CD4-positive, alpha-beta T cell (primary cell): ENCODE results near the gene RGS16. TPM values are rescaled to one million over a fixed set of nuclear protein-coding genes. Genes with fewer than 3 reads are reported as not detected.
A peak's percentile ranks its signal among the peaks of the same experiment; 100 is the strongest.
"Not testable (repeated sequence)": the region's sequence is repeated elsewhere in the genome, so short reads cannot be mapped to it uniquely, and the experiment has no call there.

Source experiments
- ATAC-seq: fragments of 200-7000 bp; cut with Tn5 transposase; one replicate; pipeline ENCODE4 v1.10.0; 2022; ENCODE audit warnings: mild to moderate bottlenecking; ENCODE audit not compliant: poor library complexity
- CTCF ChIA-PET: fragments of 350-600 bp; sonication (Branson Sonifier 250); formaldehyde crosslinking; loops from one replicate; lab custom pipeline; 2021; ENCODE audit warnings: antibody characterized with exemption, inconsistent platforms; lab: Charles Lee
- POLR2A ChIA-PET: fragments of 350-600 bp; sonication (Branson Sonifier 250); formaldehyde crosslinking; loops from one replicate; lab custom pipeline; 2021; ENCODE audit warnings: antibody characterized with exemption, inconsistent platforms; lab: Charles Lee
- DNase-seq, 14 experiments: peaks; one replicate each; pipeline ENCODE4 v3.0.0-alpha.2; 2013 to 2020; ENCODE audit warnings: mixed read lengths in 2 of 14
- H3K27ac ChIP-seq, 2 donors: one replicate each; pipeline versions ENCODE4 v1.5.1 to v1.7.0; 2013; ENCODE audit warnings: low read length in 2 of 2, low read depth in 1 of 2, mild to moderate bottlenecking in 1 of 2
- H3K27me3 ChIP-seq, 2 experiments: 1 replicate in 1 of 2; 2 replicates in 1 of 2; pipeline versions ENCODE4 v1.6.1 to v1.7.0; 2013; ENCODE audit warnings: low read length in 2 of 2, control low read depth in 1 of 2, mild to moderate bottlenecking in 1 of 2, moderate library complexity in 1 of 2; ENCODE audit not compliant: insufficient read depth in 2 of 2, control insufficient read depth in 1 of 2
- H3K36me3 ChIP-seq: one replicate; pipeline ENCODE4 v1.6.1; 2013; ENCODE audit warnings: low read length, control low read depth; ENCODE audit not compliant: insufficient read depth
- H3K4me1 ChIP-seq: one replicate; pipeline ENCODE4 v1.6.1; 2013; ENCODE audit warnings: low read length, control low read depth; ENCODE audit not compliant: insufficient read depth
- H3K4me3 ChIP-seq: one replicate; pipeline ENCODE4 v1.5.1; 2013; ENCODE audit warnings: mild to moderate bottlenecking, low read length, moderate library complexity
- H3K9me3 ChIP-seq, 2 experiments: 1 replicate in 1 of 2; 2 replicates in 1 of 2; pipeline versions ENCODE4 v1.6.1 to v1.7.0; 2013; ENCODE audit warnings: low read length in 2 of 2, mild to moderate bottlenecking in 2 of 2, control low read depth in 1 of 2, moderate library complexity in 1 of 2; ENCODE audit not compliant: control insufficient read depth in 1 of 2, insufficient read depth in 1 of 2
- H3K27ac Mint-ChIP-seq: one replicate; pipeline ENCODE4 v1.8.0; 2020; ENCODE audit warnings: mixed read lengths
- H3K27me3 Mint-ChIP-seq: one replicate; pipeline ENCODE4 v1.8.0; 2021; ENCODE audit warnings: mixed read lengths
- H3K36me3 Mint-ChIP-seq: one replicate; pipeline ENCODE4 v1.8.0; 2021; ENCODE audit warnings: low read depth, mixed read lengths
- H3K4me1 Mint-ChIP-seq: one replicate; pipeline ENCODE4 v1.8.0; 2021; ENCODE audit warnings: low read depth, mixed read lengths
- H3K4me3 Mint-ChIP-seq: one replicate; pipeline ENCODE4 v1.8.0; 2020; ENCODE audit warnings: mild to moderate bottlenecking, mixed read lengths
- H3K9me3 Mint-ChIP-seq: one replicate; pipeline ENCODE4 v1.8.0; 2020; ENCODE audit warnings: mixed read lengths
- CTCF ChIP-seq: fragments of 200-600 bp; IDR thresholded peaks from one replicate; pipeline ENCODE4 v1.8.0; 2022; ENCODE audit warnings: antibody characterized with exemption, mild to moderate bottlenecking
- intact Hi-C, 2 experiments: fragments of 100-400 bp; cut with DNase I in 1 of 2; cut with micrococcal nuclease in 1 of 2; formaldehyde crosslinking; loops; one replicate each; pipeline versions ENCODE4 v1.15.1 to v1.9.0; 2023 to 2025; cut with DNase I, micrococcal nuclease
- total RNA-seq, 174 experiments: library from RNA in 2 of 174; stranded (reverse) in 2 of 174; gene quantifications; one replicate each; pipeline ENCODE4 v1.2.3 and lab custom pipeline; 2021 to 2026

Gene RGS16
- total RNA-seq, 2 experiments from 2014 or later, result 16.3 to 16.4 TPM

GRCh38 chr1:182633657-182634281 lies 29.6 kb upstream of the RGS16 start:
- Histone ChIP-seq H3K4me1 (peaks cover 25% of the 10 kb centered on the region), H3K27me3 (no peaks in the 10 kb centered on the region), H3K4me3 (no peak overlapping the region), H3K36me3 (no peaks in the 10 kb centered on the region), H3K9me3 (no peaks in the 10 kb centered on the region), H3K27ac (no peak overlapping the region)
- DNase-seq (no peak), ATAC-seq (no peak)
- Mint-ChIP-seq H3K4me3 (no peak overlapping the region), H3K4me1 (peaks cover 36% of the 10 kb centered on the region), H3K27ac (no peak overlapping the region), H3K36me3 (no peaks in the 10 kb centered on the region), H3K9me3 (no peaks in the 10 kb centered on the region), H3K27me3 (no peaks in the 10 kb centered on the region)
- POLR2A ChIA-PET, result no interaction called here
- no peak for TF ChIP-seq CTCF
- CTCF ChIA-PET, result no interaction called here
- intact Hi-C loops, result loop anchor here in 1 of 2 experiments (2.0 kb wide), 1 partner anchor 17 kb away; no protein-coding TSS in a partner anchor

- DNase-seq, result no peak
- TF ChIP-seq CTCF, result no peak
- Mint-ChIP-seq H3K4me3 (no peak overlapping the region), H3K27me3 (no peaks in the 10 kb centered on the region), H3K9me3 (no peaks in the 10 kb centered on the region), H3K4me1 (peaks cover 36% of the 10 kb centered on the region), H3K27ac (no peak overlapping the region), H3K36me3 (no peaks in the 10 kb centered on the region)
- Histone ChIP-seq H3K36me3 (no peaks in the 10 kb centered on the region), H3K4me1 (peaks cover 25% of the 10 kb centered on the region), H3K9me3 (no peaks in the 10 kb centered on the region), H3K27me3 (no peaks in the 10 kb centered on the region), H3K4me3 (no peak overlapping the region), H3K27ac (no peak overlapping the region)
- no peak for ATAC-seq
- intact Hi-C loops, result loop anchor here in 1 of 2 experiments (2.0 kb wide), 1 partner anchor 16 kb away; no protein-coding TSS in a partner anchor
- ChIA-PET CTCF (interaction anchor here (1.7 kb wide), 1 partner anchor 149 kb away, joined by 6 read pairs; no protein-coding TSS in a partner anchor), POLR2A (interaction anchor here (0.8 to 1.5 kb wide), 2 partner anchors 15 to 17 kb away, joined by 3 to 7 read pairs; no protein-coding TSS in a partner anchor)
Observed at GRCh38 chr1:182633031-182633430, 28.8 kb upstream of the RGS16 start.

GRCh38 chr1:182632441-182632857 lies 28.3 kb upstream of the RGS16 start:
- not testable (repeated sequence) for H3K27me3 ChIP-seq, H3K36me3 ChIP-seq, H3K9me3 ChIP-seq, H3K27ac ChIP-seq, H3K4me3 ChIP-seq, H3K9me3 Mint-ChIP-seq, ATAC-seq, H3K27me3 Mint-ChIP-seq, H3K27ac Mint-ChIP-seq, H3K36me3 Mint-ChIP-seq, H3K4me3 Mint-ChIP-seq
- POLR2A ChIA-PET, result interaction anchor here (0.8 to 1.5 kb wide), 2 partner anchors 14 to 17 kb away, joined by 3 to 7 read pairs; no protein-coding TSS in a partner anchor
- H3K4me1 Mint-ChIP-seq, result peaks cover 36% of the 10 kb centered on the region
- DNase-seq, result peak in 3 of 14 experiments; percentile 16 to 42 (median 18)
- intact Hi-C loops, result loop anchor here in 1 of 2 experiments (2.0 kb wide), 1 partner anchor 16 kb away; no protein-coding TSS in a partner anchor
- peaks cover 25% of the 10 kb centered on the region for H3K4me1 ChIP-seq
- CTCF ChIA-PET, result interaction anchor here (1.7 kb wide), 1 partner anchor 150 kb away, joined by 6 read pairs; no protein-coding TSS in a partner anchor
